HG03060 (cell line): ENCODE data around the gene NABP1.

Source experiments
- ATAC-seq: cut with Tn5 transposase; IDR thresholded peaks from one replicate; pipeline ENCODE4 v1.9.1; 2021; ENCODE audit warnings: low read depth, moderate number of reproducible peaks; ENCODE audit not compliant: unreplicated experiment

The NABP1 gene

DNA sequence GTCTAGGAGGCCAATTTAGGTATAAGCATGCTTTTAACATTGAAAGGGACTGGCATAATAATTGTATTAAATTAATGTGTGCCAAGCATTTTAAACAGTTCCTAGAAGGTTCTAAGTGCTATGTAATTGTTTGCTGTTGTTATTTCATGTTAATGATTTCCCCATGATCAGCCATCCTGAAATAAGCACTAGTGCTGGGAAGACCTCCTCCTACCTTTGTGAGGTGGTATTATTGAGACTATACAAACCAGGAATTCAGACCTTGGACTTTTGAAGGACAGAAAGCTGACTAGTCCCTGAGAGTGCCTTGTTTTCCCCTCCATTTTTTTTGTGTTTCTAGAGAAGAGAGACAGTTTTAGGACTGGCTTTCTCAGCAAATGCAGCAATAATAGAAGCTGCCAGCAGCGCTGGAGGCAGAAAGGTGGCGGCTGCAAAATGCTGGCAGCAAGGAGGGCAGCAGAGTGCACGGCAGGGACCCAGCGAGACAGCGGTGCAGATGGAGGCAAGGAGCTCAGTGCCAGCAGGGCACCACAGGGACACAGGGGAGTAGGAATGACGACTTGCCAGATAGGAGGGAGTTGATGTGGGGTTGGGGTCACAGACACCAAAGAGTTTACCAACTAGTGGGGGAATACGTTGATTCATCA, 25.3 kb downstream of the NABP1 start:
- no peak for ATAC-seq

DNA sequence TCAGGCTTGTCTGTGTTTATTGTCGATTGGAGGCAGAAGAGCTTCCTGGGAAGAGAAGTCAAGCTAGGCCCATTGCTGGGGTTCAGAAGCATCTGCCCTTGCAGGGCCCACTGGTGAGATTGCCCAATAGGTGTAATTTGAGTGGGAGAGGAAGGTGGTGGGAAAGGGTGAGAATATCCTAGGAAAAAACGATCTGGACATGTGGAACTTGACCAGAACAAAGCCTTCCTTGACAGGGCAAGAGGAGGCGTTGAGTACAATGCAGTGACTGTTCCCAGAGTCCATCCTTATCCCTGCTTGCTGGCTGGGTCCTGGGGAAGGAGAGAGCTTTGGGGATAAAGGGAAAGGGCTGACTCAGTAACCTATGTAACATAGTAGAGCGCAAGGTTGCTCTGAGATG, 27.1 kb downstream of the NABP1 start:
- ATAC-seq = no peak

DNA sequence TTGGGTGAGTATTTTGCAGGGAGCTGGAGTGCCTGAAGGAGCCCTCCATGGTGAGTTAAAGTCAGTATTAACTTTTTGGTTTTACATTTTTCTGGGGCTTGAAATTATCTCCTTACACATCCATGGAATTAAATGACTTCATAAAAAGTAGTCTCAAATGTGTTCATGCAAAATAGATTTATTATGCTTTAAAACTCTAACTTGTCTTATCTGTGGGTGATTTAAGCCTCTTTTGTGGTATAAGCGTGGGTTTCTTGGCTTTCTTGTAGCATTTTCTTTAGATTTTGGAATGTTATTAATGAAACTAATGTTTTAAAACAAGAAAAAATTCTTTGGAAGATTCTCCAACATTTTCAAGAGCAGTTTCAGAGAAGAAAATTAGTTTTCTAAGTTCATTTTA, 27.8 kb downstream of the NABP1 start:
- ATAC-seq = no peak

DNA sequence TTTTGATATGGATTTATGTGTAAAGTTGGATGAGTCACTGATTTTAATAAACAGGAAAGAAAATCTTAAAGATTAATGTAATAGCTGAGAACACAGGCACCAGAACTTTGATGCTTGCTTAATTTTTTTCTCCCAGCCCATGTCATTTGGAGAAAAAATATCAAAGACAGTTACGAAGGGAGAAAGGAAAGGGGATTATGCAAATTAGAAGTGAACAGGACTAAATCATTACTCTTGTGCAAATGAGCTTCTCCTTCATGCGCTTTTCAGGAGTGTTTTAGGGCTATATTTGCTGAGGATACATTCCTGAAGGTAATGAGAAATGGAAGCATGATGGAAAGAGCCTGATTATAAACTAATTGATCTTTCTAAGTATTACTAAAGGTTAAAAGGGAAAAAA, 28.9 kb downstream of the NABP1 start:
- no peak for ATAC-seq

DNA sequence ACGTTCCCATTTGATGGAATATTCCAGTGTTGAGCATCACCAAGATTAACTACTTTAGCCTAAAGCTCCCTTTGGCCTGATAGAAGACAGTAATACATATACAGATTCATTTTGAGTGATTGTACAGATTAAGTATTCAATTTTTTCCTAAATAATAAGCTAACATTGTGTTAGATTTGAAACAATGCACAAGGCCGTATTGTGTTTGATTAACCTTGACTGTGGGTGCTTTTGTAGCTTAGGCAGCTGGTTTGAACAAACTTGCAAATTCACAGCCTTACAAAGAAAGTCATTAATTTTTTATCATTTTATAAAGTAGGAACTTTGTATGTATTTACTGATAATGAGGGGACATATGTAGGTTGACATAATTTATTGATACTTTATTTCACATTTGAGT, 29.6 kb downstream of the NABP1 start:
- ATAC-seq = no peak

DNA sequence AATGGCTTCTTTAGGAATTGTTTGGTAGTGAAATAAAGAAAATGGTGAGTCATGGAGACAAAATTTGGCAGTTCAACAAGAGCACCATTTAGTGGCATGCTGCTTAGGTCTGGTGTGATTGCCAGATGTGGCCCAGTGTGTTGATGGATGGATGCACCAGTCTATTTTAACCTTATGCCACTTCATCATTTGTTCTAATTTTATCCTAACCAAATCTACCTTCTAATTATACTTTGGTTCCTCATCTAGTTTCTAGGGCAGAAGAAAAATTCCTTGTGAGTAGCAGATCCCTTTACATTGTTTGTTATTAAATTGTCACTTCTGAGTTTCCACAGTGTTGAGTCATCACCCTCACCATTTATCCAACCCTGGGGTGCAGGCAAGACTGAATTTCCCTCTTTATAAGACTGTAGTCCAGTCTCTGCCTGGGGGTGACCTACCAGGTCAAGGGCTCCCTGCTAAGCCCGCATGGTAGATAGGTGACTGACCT, 32.5 kb downstream of the NABP1 start:
- no peak for ATAC-seq

DNA sequence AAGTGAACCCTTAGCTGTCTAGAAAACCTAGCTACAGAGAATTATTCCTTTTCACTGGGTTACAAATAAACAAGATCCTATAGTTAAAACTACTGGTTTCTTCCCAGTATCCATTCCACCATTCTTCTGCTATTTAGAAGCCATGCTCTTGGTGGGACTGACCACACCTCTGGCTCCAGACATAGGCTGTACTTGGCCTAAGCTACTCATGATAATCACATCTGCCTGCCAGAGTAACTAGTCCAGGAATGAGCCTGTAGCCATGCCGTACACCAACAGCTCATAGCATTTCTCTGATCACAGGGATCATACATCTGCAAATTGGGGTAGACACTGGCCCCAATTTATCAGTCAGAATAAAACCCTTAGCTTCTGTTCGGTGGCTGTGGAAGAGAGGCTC, 33.7 kb downstream of the NABP1 start:
- no peak for ATAC-seq

DNA sequence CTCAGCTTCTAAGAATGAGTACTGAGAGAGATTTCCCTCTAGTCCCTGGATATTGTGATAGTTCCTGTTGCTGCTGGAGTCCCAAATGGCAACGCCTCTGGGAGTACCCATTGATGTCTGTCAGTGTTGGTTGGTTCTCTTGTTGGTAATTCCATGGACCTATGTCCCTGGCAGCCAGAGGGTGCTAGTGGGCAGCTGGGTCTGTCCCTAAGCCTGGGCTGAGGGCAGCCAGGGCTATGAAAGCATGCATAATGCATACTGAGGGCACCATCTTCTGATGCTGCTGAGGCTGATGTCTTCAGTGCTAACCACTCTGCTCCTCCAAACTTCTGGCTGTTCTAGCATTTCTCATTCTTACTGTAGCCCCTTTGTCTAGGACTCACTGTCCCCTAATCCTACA, 35.9 kb downstream of the NABP1 start:
- ATAC-seq = no peak

DNA sequence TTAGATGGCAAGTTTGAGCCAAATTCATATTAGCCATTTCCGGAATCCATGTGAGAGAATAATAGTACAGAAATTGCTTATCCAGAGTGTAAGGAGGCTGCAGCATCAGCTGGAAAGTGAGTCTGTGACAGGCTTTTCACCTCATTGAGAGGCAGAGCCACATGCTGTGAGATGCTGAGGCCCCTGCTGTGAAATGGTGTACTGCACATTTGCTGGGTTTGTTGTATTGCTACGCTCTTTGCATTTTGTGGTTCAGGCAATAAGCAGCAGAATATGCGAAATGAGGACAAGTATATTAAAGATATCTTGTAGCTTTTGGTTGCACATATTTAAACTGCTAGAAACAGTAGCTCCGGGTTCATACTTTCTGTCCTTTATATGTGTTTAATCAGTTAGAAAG, 37.0 kb downstream of the NABP1 start:
- no peak for ATAC-seq

DNA sequence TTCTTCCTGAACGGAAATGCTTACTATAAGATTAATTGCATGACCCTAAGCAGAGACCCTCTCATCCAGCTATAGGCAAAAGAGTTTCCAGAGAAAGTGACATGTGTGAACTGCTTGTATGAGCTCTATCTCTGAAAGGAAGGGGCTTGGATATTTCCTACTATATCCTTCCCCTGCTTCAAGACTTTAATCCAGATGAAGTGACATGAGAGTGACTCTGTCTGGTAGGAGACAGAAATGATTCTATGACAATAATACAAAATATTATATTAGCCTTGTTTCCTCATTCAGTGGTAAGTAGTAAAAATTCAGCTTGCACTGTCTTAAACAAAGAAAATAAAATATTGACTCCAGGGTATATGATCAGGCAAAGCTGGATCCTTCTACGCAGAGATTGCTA, 37.5 kb downstream of the NABP1 start:
- ATAC-seq = no peak

DNA sequence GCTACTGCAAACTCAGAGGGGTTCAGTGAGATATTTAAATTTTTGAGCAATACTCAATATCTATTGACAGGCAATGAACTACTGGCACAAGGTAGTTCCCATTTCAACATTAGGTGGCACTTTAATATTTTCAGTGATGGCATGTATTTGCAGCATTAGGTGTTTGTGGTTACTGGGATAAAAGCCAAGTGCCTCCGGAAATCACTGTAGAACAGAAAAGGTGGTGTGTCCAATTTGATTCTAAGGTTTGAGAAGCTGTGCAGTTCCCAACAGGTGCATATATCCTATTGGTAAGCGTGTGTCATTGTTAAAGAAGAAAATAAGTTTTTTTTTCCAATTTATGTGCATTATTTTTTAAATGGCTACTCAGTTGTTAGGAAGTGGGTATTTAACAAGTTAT, 41.3 kb downstream of the NABP1 start:
- no peak for ATAC-seq

DNA sequence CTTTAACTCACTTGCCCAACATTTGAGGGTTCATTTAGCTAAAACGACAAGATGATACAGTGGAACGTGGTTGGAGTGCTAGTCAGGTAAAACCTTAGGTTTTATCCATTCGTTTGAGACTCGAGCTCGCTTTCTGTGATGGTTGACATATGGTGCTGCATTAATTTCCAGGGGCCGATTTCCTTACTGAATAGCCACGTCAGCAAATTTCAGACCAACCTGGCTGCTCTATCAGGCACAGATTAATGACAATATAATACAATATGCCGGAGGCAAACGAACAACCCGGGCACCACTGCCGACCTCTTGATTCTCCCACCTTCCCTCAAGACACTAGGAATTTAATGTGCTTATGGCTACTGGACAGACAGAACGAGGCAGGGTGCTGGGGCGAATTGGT, 42.0 kb downstream of the NABP1 start:
- ATAC-seq = no peak

DNA sequence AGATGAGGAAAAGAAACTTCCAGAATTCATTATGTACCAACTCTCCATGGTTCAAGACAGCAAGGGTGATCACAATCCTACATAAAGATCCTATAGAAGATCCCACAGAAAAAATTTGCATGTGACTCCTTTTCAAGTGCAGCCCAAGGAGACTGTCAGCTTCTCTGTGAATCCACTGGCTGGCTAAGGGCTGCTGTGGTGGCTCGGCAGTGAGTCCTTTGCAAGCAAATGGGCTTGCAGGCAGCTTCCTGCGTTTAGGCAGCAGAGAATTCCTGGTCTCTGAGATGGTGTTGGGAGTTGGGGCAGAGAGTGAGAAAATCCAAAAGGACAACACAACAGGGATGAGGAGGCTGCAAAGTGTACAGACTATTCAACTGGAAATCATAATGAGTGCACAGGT, 43.4 kb downstream of the NABP1 start:
- ATAC-seq = no peak

DNA sequence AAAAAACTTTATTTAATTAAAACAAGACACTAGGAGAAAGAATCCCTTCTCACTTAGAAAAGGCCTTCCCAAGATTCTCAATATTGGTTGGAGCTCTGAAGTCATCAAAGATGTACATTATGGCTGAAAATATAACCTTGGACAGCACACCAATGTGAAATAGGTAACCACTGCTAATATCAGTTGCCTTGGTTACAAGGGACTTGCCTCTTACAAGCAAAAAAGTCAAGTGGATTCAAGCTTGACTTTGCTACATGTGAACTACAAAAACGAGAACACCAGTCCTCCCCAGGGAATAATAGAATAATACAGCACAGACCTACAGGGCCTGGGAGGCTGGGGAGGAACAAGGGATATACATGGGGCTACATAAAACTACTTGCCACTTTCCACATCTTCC, 46.1 kb downstream of the NABP1 start:
- ATAC-seq = peak; percentile 89

DNA sequence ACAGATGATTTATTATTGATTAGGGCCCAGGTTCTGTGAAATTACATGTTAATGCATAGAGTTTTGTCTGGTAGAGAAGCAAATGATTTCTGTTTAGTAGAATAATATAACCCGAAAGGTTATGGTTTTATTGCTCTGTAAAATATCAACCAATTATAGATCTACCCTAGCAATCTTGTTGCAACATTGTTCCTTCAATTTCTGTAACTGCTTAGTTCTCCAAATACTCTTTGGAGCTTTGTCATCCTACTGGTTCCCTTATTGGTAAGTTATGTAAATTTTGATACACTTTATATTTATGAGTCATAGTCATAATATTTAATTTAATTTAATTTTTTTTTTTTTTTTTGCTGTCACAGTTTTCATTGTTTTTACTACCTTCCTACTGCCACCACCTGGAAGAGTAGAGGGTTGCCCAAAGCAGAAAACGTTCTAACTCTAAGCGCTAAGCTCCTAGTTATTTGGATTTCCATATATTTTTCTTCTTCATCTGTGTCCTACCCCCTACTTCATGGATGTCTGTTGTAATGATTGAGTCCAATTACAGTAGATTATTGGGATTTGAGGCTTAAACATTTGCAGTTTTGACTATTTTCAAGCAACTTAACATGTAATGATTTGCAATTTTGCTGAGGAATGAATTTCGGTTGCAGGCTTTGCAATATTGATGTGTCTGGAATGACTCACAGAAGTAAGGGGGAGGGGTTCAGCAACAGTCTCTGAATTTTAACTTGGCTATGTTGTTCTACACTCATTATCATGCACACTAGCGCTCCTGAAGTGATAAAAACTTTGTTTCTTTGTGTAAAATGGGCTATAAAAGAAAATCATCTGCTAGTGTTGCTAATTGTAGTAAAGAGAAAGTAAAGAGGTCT, 51.1 kb downstream of the NABP1 start:
- ATAC-seq = no peak

DNA sequence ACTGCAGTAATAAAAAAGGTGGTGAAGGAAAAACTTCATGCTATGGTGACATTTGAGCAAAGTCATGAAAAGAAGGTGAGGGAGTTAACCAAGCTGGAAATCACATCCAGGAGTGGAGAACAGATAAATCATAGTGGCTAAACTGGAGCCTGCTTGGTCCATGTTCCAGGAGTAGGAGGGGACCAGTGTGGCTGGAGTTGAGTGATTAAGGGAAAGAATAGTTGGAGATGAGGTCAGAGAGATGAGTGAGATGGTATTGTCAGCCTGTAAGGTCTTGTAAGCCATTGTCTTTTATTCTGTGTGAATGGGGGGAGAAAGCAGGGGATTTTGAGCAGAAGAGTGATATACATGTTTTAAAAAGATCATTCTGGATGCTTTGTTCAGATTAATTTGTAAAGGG, 52.3 kb downstream of the NABP1 start:
- no peak for ATAC-seq
